ENCODE results near the gene PLK1. TPM values are rescaled to one million over a fixed set of nuclear protein-coding genes. Genes with fewer than 3 reads are reported as not detected.

PLK1 gene
- total RNA-seq, 2 experiments from 2014 or later = 0.84 to 0.85 TPM

DNA sequence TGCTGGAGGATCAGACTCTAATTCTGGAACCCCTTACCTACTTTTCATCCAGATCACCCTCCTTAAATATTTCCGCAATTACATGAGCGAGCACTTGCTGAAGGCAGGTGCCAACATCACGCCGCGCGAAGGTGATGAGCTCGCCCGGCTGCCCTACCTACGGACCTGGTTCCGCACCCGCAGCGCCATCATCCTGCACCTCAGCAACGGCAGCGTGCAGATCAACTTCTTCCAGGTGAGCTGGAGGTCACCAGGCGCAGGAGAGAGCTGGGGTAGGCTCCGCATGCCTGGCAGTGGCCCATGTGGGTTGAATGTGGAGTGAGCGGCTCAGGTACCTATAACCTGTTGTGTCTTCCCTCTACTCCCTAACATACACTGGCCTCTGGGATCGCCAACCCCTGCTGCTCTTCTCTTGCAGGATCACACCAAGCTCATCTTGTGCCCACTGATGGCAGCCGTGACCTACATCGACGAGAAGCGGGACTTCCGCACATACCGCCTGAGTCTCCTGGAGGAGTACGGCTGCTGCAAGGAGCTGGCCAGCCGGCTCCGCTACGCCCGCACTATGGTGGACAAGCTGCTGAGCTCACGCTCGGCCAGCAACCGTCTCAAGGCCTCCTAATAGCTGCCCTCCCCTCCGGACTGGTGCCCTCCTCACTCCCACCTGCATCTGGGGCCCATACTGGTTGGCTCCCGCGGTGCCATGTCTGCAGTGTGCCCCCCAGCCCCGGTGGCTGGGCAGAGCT lies 10.9 kb downstream of the PLK1 start:
- H3K27ac Mint-ChIP-seq = no peak overlapping the region
- peaks cover 38% of the 10 kb centered on the region for H3K36me3 ChIP-seq (ENCODE audit: insufficient read depth, low read length)
- H3K27ac ChIP-seq (ENCODE audit: low read depth in 1 of 2, low read length in 2 of 2) = no peak overlapping the region
- peaks cover 3% of the 10 kb centered on the region for H3K4me1 ChIP-seq (ENCODE audit: insufficient read depth, low read length)
- no peak overlapping the region for H3K4me3 Mint-ChIP-seq
- no peaks in the 10 kb centered on the region for H3K27me3 Mint-ChIP-seq
- H3K9me3 Mint-ChIP-seq = no peaks in the 10 kb centered on the region
- ATAC-seq (ENCODE audit: poor library complexity) (no peak), DNase-seq (no peak)
- ChIA-PET POLR2A (no interaction called here), CTCF (no interaction called here)
- intact Hi-C loops (cut with DNase I, micrococcal nuclease) = no loop called here
- no peaks in the 10 kb centered on the region for H3K9me3 ChIP-seq (ENCODE audit: control insufficient read depth in 1 of 2, insufficient read depth in 1 of 2, low read length in 2 of 2)
- peaks cover 45% of the 10 kb centered on the region for H3K36me3 Mint-ChIP-seq (ENCODE audit: low read depth)
- H3K4me1 Mint-ChIP-seq (ENCODE audit: low read depth) = peaks cover 2% of the 10 kb centered on the region
- H3K4me3 ChIP-seq (ENCODE audit: low read length) = no peak overlapping the region
- no peaks in the 10 kb centered on the region for H3K27me3 ChIP-seq (ENCODE audit: control insufficient read depth in 1 of 2, insufficient read depth in 2 of 2, low read length in 2 of 2)
- TF ChIP-seq, protein P1, sequence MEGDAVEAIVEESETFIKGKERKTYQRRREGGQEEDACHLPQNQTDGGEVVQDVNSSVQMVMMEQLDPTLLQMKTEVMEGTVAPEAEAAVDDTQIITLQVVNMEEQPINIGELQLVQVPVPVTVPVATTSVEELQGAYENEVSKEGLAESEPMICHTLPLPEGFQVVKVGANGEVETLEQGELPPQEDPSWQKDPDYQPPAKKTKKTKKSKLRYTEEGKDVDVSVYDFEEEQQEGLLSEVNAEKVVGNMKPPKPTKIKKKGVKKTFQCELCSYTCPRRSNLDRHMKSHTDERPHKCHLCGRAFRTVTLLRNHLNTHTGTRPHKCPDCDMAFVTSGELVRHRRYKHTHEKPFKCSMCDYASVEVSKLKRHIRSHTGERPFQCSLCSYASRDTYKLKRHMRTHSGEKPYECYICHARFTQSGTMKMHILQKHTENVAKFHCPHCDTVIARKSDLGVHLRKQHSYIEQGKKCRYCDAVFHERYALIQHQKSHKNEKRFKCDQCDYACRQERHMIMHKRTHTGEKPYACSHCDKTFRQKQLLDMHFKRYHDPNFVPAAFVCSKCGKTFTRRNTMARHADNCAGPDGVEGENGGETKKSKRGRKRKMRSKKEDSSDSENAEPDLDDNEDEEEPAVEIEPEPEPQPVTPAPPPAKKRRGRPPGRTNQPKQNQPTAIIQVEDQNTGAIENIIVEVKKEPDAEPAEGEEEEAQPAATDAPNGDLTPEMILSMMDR (IDR thresholded peaks at IDR 0.05) = no peak

DNA sequence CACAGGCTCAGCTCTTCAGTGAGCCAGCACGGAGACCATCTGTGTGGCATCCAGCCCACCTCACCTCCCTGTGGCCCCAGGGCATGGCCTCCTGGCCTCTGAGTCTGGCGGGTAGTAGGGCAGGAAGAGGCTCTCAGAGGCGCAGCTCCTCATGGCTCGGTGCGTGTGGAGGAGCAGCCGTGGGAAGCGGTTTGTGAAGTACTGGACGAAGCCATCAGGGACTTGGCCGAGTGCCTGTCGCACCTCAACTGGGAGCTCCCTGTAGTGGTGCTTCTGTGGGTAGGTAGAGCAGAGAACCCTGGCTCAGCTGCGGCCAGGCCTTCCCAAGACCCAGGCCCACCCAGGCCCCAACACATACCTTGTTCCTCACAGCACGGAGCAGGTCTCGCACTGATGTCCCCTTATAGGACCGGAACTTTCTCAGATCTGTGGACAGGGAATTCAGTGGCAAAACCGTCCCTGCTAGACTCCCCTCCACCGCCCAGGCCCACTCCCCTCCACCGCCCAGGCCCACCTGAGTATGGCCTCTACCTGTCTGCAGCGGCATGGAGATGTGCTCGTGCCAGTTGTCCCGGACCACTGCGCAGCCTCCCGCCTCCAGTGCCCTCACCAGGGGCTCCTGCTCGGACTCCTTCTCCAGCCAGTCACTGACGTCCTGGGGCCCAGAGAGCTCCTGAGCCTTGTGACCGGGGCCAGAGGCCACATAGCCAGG lies 12.2 kb downstream of the PLK1 start:
- TF ChIP-seq, protein P1 (IDR thresholded peaks at IDR 0.05) = no peak
- Mint-ChIP-seq H3K4me3 (no peak overlapping the region), H3K9me3 (no peaks in the 10 kb centered on the region), H3K27me3 (no peaks in the 10 kb centered on the region), H3K36me3 (ENCODE audit: low read depth) (peaks cover 41% of the 10 kb centered on the region), H3K4me1 (ENCODE audit: low read depth) (peaks cover 5% of the 10 kb centered on the region), H3K27ac (no peak overlapping the region)
- no peak for DNase-seq
- no peaks in the 10 kb centered on the region for H3K9me3 ChIP-seq (ENCODE audit: control insufficient read depth in 1 of 2, insufficient read depth in 1 of 2, low read length in 2 of 2)
- no peaks in the 10 kb centered on the region for H3K27me3 ChIP-seq (ENCODE audit: control insufficient read depth in 1 of 2, insufficient read depth in 2 of 2, low read length in 2 of 2)
- CTCF ChIA-PET = no interaction called here
- H3K36me3 ChIP-seq (ENCODE audit: insufficient read depth, low read length) = peaks cover 38% of the 10 kb centered on the region
- no peak overlapping the region for H3K27ac ChIP-seq (ENCODE audit: low read depth in 1 of 2, low read length in 2 of 2)
- no peak for ATAC-seq (ENCODE audit: poor library complexity)
- H3K4me3 ChIP-seq (ENCODE audit: low read length) = no peak overlapping the region
- intact Hi-C loops (cut with DNase I, micrococcal nuclease) = no loop called here
- peaks cover 8% of the 10 kb centered on the region for H3K4me1 ChIP-seq (ENCODE audit: insufficient read depth, low read length)
- POLR2A ChIA-PET = no interaction called here

DNA sequence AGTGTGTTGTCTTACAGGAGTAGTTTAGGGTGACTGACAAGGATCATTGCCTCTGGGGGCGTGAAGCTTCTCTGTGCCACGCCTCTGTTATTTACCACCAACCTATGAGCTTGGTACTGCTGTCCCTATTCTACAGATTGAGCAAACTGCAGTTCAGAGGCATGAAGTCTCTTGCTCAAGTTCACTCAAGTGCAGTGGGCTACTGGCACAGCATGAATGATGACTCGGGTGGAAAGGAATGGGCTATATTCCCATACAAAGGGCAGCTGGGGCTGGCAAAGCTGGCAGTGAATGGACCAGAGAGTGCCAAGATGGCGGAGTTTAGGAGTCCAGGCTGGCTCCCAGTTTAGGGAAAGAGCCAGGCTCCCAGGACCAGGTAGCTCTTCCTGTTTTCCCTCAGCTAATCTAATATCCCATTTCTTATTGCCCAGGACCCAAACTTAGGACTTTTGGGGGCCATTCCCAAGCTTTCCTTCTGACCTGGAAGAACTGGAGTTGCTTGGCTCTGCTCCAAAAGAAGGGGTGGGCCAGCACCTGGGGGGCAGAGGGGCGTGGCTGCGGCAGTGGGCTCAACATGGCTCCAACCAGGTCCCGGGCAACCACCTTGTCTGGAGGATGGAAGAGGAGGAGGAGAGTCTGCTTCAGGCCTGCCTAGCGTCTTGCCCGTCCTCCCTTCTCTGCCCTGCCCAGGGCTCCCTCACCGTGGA lies 12.9 kb downstream of the PLK1 start:
- Histone ChIP-seq H3K36me3 (ENCODE audit: insufficient read depth, low read length) (peaks cover 35% of the 10 kb centered on the region), H3K9me3 (ENCODE audit: control insufficient read depth in 1 of 2, insufficient read depth in 1 of 2, low read length in 2 of 2) (no peaks in the 10 kb centered on the region), H3K27ac (ENCODE audit: low read depth in 1 of 2, low read length in 2 of 2) (no peak overlapping the region), H3K4me1 (ENCODE audit: insufficient read depth, low read length) (peaks cover 8% of the 10 kb centered on the region), H3K27me3 (ENCODE audit: control insufficient read depth in 1 of 2, insufficient read depth in 2 of 2, low read length in 2 of 2) (no peaks in the 10 kb centered on the region), H3K4me3 (ENCODE audit: low read length) (no peak overlapping the region)
- Mint-ChIP-seq H3K4me3 (no peak overlapping the region), H3K9me3 (no peaks in the 10 kb centered on the region), H3K36me3 (ENCODE audit: low read depth) (peaks cover 39% of the 10 kb centered on the region), H3K27ac (no peak overlapping the region), H3K27me3 (no peaks in the 10 kb centered on the region), H3K4me1 (ENCODE audit: low read depth) (peaks cover 5% of the 10 kb centered on the region)
- TF ChIP-seq, protein P1 (IDR thresholded peaks at IDR 0.05) = no peak
- DNase-seq (no peak), ATAC-seq (ENCODE audit: poor library complexity) (no peak)
- intact Hi-C loops (cut with DNase I, micrococcal nuclease) = no loop called here
- CTCF ChIA-PET = no interaction called here
- POLR2A ChIA-PET = no interaction called here

Measured in CD4-positive, alpha-beta T cell (primary cell).